ENCODE results near the gene NTM. TPM values are rescaled to one million over a fixed set of nuclear protein-coding genes. Genes with fewer than 3 reads are reported as not detected.

The NTM gene
- total RNA-seq, 2 donors from 2014 or later: 1.7 to 3.6 TPM

DNA sequence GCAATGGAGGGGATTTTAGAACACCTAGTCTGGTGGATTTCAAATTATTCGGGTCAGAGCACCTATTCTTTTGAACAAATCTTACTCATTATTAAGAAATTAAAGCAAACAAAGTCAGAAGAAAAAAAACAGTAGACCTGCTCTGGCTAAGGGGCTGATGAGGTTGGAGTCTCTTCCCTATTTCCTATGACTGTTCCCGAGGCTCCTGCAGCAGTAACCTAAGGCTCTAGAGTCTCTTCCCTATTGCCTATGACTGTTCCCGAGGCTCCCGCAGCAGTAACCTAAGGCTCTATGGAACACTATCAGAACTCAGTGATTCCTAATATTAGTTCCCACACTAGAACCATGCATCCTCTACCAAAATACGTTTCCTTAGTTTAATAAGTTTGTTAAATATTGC lies 607.9 kb downstream of the NTM start:
- Mint-ChIP-seq H3K36me3 (ENCODE audit: low read depth) (no peaks in the 10 kb centered on the region), H3K27me3 (ENCODE audit: insufficient read depth) (peaks cover 4% of the 10 kb centered on the region), H3K27ac (peak overlapping the region; percentile 29), H3K9me3 (no peaks in the 10 kb centered on the region), H3K4me3 (no peak overlapping the region), H3K4me1 (peaks cover 14% of the 10 kb centered on the region)
- no peaks in the 10 kb centered on the region for H3K4me1 ChIP-seq (ENCODE audit: control insufficient read depth, insufficient read depth, low read length)
- TF ChIP-seq, protein P1, sequence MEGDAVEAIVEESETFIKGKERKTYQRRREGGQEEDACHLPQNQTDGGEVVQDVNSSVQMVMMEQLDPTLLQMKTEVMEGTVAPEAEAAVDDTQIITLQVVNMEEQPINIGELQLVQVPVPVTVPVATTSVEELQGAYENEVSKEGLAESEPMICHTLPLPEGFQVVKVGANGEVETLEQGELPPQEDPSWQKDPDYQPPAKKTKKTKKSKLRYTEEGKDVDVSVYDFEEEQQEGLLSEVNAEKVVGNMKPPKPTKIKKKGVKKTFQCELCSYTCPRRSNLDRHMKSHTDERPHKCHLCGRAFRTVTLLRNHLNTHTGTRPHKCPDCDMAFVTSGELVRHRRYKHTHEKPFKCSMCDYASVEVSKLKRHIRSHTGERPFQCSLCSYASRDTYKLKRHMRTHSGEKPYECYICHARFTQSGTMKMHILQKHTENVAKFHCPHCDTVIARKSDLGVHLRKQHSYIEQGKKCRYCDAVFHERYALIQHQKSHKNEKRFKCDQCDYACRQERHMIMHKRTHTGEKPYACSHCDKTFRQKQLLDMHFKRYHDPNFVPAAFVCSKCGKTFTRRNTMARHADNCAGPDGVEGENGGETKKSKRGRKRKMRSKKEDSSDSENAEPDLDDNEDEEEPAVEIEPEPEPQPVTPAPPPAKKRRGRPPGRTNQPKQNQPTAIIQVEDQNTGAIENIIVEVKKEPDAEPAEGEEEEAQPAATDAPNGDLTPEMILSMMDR (conservative IDR thresholded peaks at IDR 0.05): no peak
- H3K27me3 ChIP-seq (ENCODE audit: control insufficient read depth, insufficient read depth, low read length, poor library complexity, severe bottlenecking): no peaks in the 10 kb centered on the region
- H3K4me3 ChIP-seq (ENCODE audit: low read length): no peak overlapping the region
- DNase-seq: peak; percentile 65
- no peak overlapping the region for H3K27ac ChIP-seq (ENCODE audit: low read depth, low read length)
- no peaks in the 10 kb centered on the region for H3K9me3 ChIP-seq (ENCODE audit: control insufficient read depth, low read length)
- H3K9ac ChIP-seq (ENCODE audit: extremely low read depth, low read length, poor library complexity, severe bottlenecking): no peak overlapping the region
- 50 to 53% methylated on average over 2 to 4 of the region's 5 CpGs for WGBS, 2 experiments (ENCODE audit: insufficient coverage in 1 of 2, insufficient read length in 1 of 2)
- H3K36me3 ChIP-seq (ENCODE audit: control insufficient read depth, insufficient read depth, low read length): no peaks in the 10 kb centered on the region

- no peak overlapping the region for H3K27ac ChIP-seq (ENCODE audit: low read depth, low read length)
- no peaks in the 10 kb centered on the region for H3K27me3 ChIP-seq (ENCODE audit: control insufficient read depth, insufficient read depth, low read length, poor library complexity, severe bottlenecking)
- Mint-ChIP-seq H3K9me3 (no peaks in the 10 kb centered on the region), H3K4me3 (no peak overlapping the region), H3K27me3 (ENCODE audit: insufficient read depth) (peaks cover 3% of the 10 kb centered on the region), H3K4me1 (peaks cover 18% of the 10 kb centered on the region), H3K27ac (no peak overlapping the region), H3K36me3 (ENCODE audit: low read depth) (no peaks in the 10 kb centered on the region)
- no peaks in the 10 kb centered on the region for H3K36me3 ChIP-seq (ENCODE audit: control insufficient read depth, insufficient read depth, low read length)
- H3K4me3 ChIP-seq (ENCODE audit: low read length): no peak overlapping the region
- TF ChIP-seq, protein P1 (conservative IDR thresholded peaks at IDR 0.05): no peak
- 96 to 100% methylated on average over 2 to 3 of the region's 3 CpGs for WGBS, 2 experiments (ENCODE audit: insufficient coverage in 1 of 2, insufficient read length in 1 of 2)
- no peak for DNase-seq
- H3K4me1 ChIP-seq (ENCODE audit: control insufficient read depth, insufficient read depth, low read length): no peaks in the 10 kb centered on the region
- no peak overlapping the region for H3K9ac ChIP-seq (ENCODE audit: extremely low read depth, low read length, poor library complexity, severe bottlenecking)
- H3K9me3 ChIP-seq (ENCODE audit: control insufficient read depth, low read length): no peaks in the 10 kb centered on the region
Measured at GRCh38 chr11:131979364-131979763, 608.9 kb downstream of the NTM start.

DNA sequence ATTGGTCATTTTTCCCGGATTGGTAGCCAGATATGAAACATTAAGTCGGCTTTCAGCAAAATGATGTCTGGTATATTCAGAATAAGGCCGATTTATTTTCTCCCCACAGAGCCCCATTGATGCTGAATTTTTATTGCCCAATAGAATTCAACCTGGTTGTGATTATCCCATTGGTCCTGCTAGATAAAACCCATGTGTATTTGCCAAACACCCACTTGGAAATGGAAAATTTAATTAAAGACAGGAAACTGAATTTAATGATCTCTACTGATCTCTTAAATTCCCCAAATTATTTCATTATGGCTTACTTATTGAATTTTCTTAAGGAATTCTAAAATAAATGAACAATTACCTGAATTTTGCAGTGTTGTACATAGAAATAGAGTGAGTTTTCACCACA lies 609.8 kb downstream of the NTM start:
- Histone ChIP-seq H3K9ac (ENCODE audit: extremely low read depth, low read length, poor library complexity, severe bottlenecking) (no peak overlapping the region), H3K27ac (ENCODE audit: low read depth, low read length) (no peak overlapping the region), H3K4me1 (ENCODE audit: control insufficient read depth, insufficient read depth, low read length) (no peaks in the 10 kb centered on the region), H3K27me3 (ENCODE audit: control insufficient read depth, insufficient read depth, low read length, poor library complexity, severe bottlenecking) (no peaks in the 10 kb centered on the region), H3K36me3 (ENCODE audit: control insufficient read depth, insufficient read depth, low read length) (no peaks in the 10 kb centered on the region), H3K4me3 (ENCODE audit: low read length) (no peak overlapping the region), H3K9me3 (ENCODE audit: control insufficient read depth, low read length) (no peaks in the 10 kb centered on the region)
- WGBS, 2 experiments (ENCODE audit: insufficient coverage in 1 of 2, insufficient read length in 1 of 2): 78 to 100% methylated on average over 1 to 3 of the region's 3 CpGs
- TF ChIP-seq, protein P1 (conservative IDR thresholded peaks at IDR 0.05): no peak
- Mint-ChIP-seq H3K27me3 (ENCODE audit: insufficient read depth) (peaks cover 3% of the 10 kb centered on the region), H3K36me3 (ENCODE audit: low read depth) (no peaks in the 10 kb centered on the region), H3K4me1 (peaks cover 23% of the 10 kb centered on the region), H3K27ac (no peak overlapping the region), H3K9me3 (no peaks in the 10 kb centered on the region), H3K4me3 (no peak overlapping the region)
- DNase-seq: no peak
